DND-41 (cell line): Measurements from ENCODE around the gene SPTLC3.

Experiments used
- ATAC-seq: fragments of 200-7000 bp; cut with Tn5 transposase; 3 replicates; pipeline ENCODE4 v1.9.1; 2021; ENCODE audit warnings: low read depth; ENCODE audit not compliant: insufficient read depth
- DNase-seq: peaks from one replicate; pipeline ENCODE4 v3.0.0-alpha.2; 2020
- H2AFZ ChIP-seq: 2 replicates; pipeline ENCODE4 v1.6.0; 2012; ENCODE audit warnings: low read depth, low read length
- H3K27ac ChIP-seq: 2 replicates; pipeline ENCODE4 v1.5.1; 2012; ENCODE audit warnings: low read length, inconsistent platforms
- H3K27me3 ChIP-seq: fragments of 200-600 bp; sonication (generic); 2 replicates; pipeline ENCODE4 v1.6.0; 2012; ENCODE audit warnings: low read length, mild to moderate bottlenecking, inconsistent platforms; ENCODE audit not compliant: insufficient read depth, poor library complexity
- H3K36me3 ChIP-seq: 2 replicates; pipeline ENCODE4 v1.5.1; 2012; ENCODE audit warnings: low read length, inconsistent platforms; ENCODE audit not compliant: insufficient read depth
- H3K4me1 ChIP-seq: 2 replicates; pipeline ENCODE4 v1.5.1; 2012; ENCODE audit warnings: mild to moderate bottlenecking, low read length; ENCODE audit not compliant: insufficient read depth
- H3K4me2 ChIP-seq: 2 replicates; pipeline ENCODE4 v1.6.0; 2012; ENCODE audit warnings: mild to moderate bottlenecking, moderate library complexity, low read length, inconsistent platforms; ENCODE audit not compliant: insufficient read depth
- H3K4me3 ChIP-seq, 2 experiments: fragments of 200-600 bp in 1 of 2; shearing (Covaris generic) in 1 of 2; 2 replicates each; pipeline ENCODE4 v1.5.1; 2012 to 2016; ENCODE audit warnings: inconsistent platforms in 2 of 2, low read length in 2 of 2, mild to moderate bottlenecking in 2 of 2, low read depth in 1 of 2, moderate library complexity in 1 of 2
- H3K79me2 ChIP-seq: 2 replicates; pipeline ENCODE4 v1.6.0; 2012; ENCODE audit warnings: low read length, inconsistent platforms; ENCODE audit not compliant: insufficient read depth
- H3K9ac ChIP-seq: 2 replicates; pipeline ENCODE4 v1.6.0; 2012; ENCODE audit warnings: low read depth, mild to moderate bottlenecking, inconsistent platforms, low read length, moderate library complexity
- H3K9me3 ChIP-seq: 2 replicates; pipeline ENCODE4 v1.5.1; 2012; ENCODE audit warnings: low read length, moderate library complexity, mild to moderate bottlenecking, inconsistent platforms; ENCODE audit not compliant: insufficient read depth, severe bottlenecking
- H4K20me1 ChIP-seq: 2 replicates; pipeline ENCODE4 v1.6.0; 2012; ENCODE audit warnings: low read length; ENCODE audit not compliant: insufficient read depth
- EZH2 ChIP-seq: IDR thresholded peaks from 3 replicates; pipeline ENCODE4 v1.6.1; 2012; ENCODE audit warnings: borderline replicate concordance, low read depth, mild to moderate bottlenecking, moderate library complexity, low read length, inconsistent platforms; ENCODE audit not compliant: severe bottlenecking
- TF ChIP-seq, protein P1 (sequence below): IDR thresholded peaks from 2 replicates; pipeline ENCODE4 v1.5.1; 2012; ENCODE audit warnings: borderline replicate concordance, low read length, moderate library complexity, mild to moderate bottlenecking; ENCODE audit not compliant: poor library complexity, severe bottlenecking; ENCODE audit errors: extremely low read depth

The SPTLC3 gene

DNA sequence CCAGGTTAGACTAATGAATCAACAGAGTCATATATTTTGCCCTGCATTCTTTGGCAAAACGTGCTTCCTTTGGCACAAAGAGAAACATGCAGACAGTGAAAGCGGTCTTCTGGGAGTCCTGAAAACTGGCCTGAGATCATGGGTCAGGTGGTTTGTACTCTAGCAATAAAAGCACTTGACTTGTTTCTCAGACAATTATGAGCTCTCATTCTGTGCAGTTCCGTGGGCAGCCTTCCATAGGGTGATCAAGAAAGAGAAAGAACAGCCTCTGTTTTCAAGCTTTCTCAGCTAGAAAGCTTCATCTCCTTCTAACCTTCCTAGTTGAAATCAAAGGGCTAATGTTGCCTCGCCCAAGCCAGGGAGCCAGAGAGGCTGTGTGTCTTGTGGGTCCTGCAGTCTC lies 149.6 kb downstream of the SPTLC3 start:
- no peak overlapping the region for H2AFZ ChIP-seq
- TF ChIP-seq EZH2: no peak
- H4K20me1 ChIP-seq: no peaks in the 10 kb centered on the region
- no peaks in the 10 kb centered on the region for H3K79me2 ChIP-seq
- no peak overlapping the region for H3K9ac ChIP-seq
- no peak overlapping the region for H3K4me2 ChIP-seq
- H3K4me1 ChIP-seq: no peaks in the 10 kb centered on the region
- no peak overlapping the region for H3K27ac ChIP-seq
- H3K9me3 ChIP-seq: no peaks in the 10 kb centered on the region
- H3K4me3 ChIP-seq: no peak overlapping the region
- no peak for DNase-seq
- no peaks in the 10 kb centered on the region for H3K36me3 ChIP-seq
- no peak for ATAC-seq
- H3K27me3 ChIP-seq: no peaks in the 10 kb centered on the region

DNA sequence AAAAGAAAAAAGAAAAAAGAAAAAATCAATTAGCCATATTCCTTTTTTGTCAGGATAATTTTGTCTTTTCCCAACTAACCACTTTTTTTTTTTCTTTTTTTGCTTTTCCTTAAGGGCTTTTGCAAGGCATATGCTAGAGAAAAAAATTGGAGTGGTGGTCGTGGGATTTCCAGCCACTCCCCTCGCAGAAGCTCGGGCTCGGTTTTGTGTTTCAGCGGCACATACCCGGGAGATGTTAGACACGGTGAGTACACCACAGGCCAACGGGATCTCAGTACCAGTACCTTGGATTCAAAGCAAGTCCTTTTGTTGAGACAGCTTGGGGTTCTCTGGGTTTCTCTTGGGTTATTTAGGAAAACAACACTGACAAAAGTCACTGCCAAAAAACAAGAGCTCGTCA lies 151.1 kb downstream of the SPTLC3 start:
- H3K4me1 ChIP-seq: no peaks in the 10 kb centered on the region
- no peaks in the 10 kb centered on the region for H4K20me1 ChIP-seq
- no peak overlapping the region for H3K27ac ChIP-seq
- no peaks in the 10 kb centered on the region for H3K9me3 ChIP-seq
- no peaks in the 10 kb centered on the region for H3K79me2 ChIP-seq
- H3K27me3 ChIP-seq: no peaks in the 10 kb centered on the region
- no peak for TF ChIP-seq EZH2
- TF ChIP-seq, protein P1, sequence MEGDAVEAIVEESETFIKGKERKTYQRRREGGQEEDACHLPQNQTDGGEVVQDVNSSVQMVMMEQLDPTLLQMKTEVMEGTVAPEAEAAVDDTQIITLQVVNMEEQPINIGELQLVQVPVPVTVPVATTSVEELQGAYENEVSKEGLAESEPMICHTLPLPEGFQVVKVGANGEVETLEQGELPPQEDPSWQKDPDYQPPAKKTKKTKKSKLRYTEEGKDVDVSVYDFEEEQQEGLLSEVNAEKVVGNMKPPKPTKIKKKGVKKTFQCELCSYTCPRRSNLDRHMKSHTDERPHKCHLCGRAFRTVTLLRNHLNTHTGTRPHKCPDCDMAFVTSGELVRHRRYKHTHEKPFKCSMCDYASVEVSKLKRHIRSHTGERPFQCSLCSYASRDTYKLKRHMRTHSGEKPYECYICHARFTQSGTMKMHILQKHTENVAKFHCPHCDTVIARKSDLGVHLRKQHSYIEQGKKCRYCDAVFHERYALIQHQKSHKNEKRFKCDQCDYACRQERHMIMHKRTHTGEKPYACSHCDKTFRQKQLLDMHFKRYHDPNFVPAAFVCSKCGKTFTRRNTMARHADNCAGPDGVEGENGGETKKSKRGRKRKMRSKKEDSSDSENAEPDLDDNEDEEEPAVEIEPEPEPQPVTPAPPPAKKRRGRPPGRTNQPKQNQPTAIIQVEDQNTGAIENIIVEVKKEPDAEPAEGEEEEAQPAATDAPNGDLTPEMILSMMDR: no peak
- no peak overlapping the region for H2AFZ ChIP-seq
- ATAC-seq (no peak), DNase-seq (no peak)
- H3K4me3 ChIP-seq: no peak overlapping the region
- H3K9ac ChIP-seq: no peak overlapping the region
- no peak overlapping the region for H3K4me2 ChIP-seq
- H3K36me3 ChIP-seq: no peaks in the 10 kb centered on the region

DNA sequence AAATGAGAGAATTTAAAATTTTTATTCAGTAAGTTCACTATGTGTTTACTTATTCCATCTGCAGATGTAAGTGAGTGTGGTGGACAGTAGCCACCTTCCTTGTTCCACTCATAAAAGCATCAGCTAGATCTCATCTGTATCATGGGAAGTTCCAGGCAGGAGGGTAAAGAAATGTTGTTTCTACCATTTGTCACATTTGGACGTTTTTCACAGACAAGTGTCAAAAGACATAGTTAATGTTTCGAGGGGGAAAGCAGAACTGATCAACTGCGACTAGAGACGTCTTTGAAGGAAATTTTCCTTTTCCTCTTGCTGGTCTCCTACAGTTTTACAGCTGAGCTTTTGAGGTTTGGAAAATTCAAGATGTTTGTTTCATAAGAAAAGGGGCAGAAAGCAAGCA lies 156.4 kb downstream of the SPTLC3 start:
- ATAC-seq: no peak

DNA sequence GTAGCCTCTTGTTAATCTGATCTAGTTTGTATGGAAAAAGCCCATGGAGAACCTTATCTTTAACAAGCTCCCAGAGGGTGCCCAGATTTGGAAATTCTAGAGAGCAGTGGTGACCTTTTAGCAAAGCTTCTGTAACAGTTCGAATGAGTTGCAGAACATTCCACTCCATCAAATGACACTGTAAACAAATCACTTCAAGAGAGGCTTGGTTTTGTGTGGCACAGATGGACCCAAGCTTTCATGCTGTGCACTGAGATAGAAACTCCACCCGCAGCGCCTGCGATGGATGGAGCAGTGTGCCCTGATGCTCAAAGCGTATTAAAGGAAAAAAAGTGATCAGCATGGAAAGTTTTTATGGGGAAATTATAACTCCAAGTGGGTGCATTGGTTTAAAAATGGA lies 157.2 kb downstream of the SPTLC3 start:
- no peak overlapping the region for H3K4me2 ChIP-seq
- no peak overlapping the region for H3K9ac ChIP-seq
- no peaks in the 10 kb centered on the region for H4K20me1 ChIP-seq
- H3K79me2 ChIP-seq: no peaks in the 10 kb centered on the region
- no peak overlapping the region for H2AFZ ChIP-seq
- no peak for DNase-seq
- no peak overlapping the region for H3K4me3 ChIP-seq
- H3K36me3 ChIP-seq: no peaks in the 10 kb centered on the region
- H3K9me3 ChIP-seq: no peaks in the 10 kb centered on the region
- TF ChIP-seq EZH2: no peak
- TF ChIP-seq, protein P1: no peak
- no peaks in the 10 kb centered on the region for H3K27me3 ChIP-seq
- no peak for ATAC-seq
- H3K27ac ChIP-seq: no peak overlapping the region
- no peaks in the 10 kb centered on the region for H3K4me1 ChIP-seq

More for the DNA sequence above, 156.4 kb downstream of the SPTLC3 start:
- no peak overlapping the region for H3K4me3 ChIP-seq
- no peaks in the 10 kb centered on the region for H3K4me1 ChIP-seq
- H3K36me3 ChIP-seq: no peaks in the 10 kb centered on the region
- no peak overlapping the region for H3K4me2 ChIP-seq
- no peaks in the 10 kb centered on the region for H4K20me1 ChIP-seq
- H3K27ac ChIP-seq: no peak overlapping the region
- H2AFZ ChIP-seq: no peak overlapping the region
- no peak overlapping the region for H3K9ac ChIP-seq
- H3K27me3 ChIP-seq: no peaks in the 10 kb centered on the region
- H3K79me2 ChIP-seq: no peaks in the 10 kb centered on the region
- H3K9me3 ChIP-seq: no peaks in the 10 kb centered on the region
- no peak for TF ChIP-seq EZH2
- TF ChIP-seq, protein P1: no peak
- no peak for DNase-seq
